ENCODE results near the gene CEND1. TPM values are rescaled to one million over a fixed set of nuclear protein-coding genes. Genes with fewer than 3 reads are reported as not detected.

The CEND1 gene
- total RNA-seq, 1 experiment from 2014 or later = 0.81 TPM

DNA sequence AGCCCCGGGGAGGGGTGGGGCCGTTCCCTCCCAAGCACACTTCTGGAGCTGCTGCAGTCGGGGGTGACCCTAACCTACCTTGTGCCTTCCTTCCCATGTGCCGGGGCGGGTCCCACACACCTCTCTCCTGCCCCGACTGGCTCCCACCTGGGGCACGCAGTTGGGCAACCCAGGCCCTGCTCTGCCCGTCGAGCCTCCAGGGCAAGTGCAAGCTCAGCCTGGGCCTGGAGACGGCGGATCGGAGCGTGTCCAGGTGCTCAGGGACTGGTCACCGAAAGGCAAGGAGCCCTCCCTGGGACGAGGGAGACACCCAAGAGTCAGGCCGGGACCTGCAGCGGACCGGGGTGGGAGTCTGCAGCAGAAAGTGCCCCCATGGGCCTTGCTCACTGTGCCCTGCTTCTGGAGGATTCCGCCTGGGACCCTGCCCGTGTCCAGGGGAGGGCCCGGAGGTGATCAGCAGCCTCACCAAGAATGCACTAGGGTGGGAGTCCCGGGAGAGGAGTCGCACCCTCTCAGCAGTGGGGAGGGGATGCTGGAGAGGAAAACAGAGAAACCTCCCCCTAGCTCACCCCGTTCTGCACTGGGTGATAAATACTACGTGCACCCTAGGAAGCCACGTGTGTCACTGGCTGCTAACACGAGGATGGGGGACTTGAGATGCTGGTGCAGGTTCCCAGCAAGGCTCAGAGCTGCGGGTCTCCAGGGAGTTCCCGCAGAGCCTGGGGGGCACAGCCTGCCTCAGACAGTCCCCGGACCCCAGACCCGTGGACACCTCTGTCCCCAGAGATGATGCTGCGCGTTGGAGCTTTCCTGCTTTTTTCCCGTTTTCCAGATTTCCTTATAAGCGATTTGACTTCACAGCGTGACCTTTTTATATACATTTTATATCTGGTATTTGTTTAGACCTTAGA is 7.4 kb downstream of the CEND1 start:
- Histone ChIP-seq H3K14ac (ENCODE audit: insufficient read depth, low read length) (no peak overlapping the region; the same call in 1 of the 2 replicates), H3K4me2 (ENCODE audit: insufficient read depth, insufficient read length, low read length) (no peak overlapping the region), H2BK15ac (ENCODE audit: low read depth, low read length) (no peak overlapping the region), H3T11ph (ENCODE audit: low read length) (no peak overlapping the region), H3K23me2 (ENCODE audit: insufficient read length, low read depth, low read length, poor library complexity, severe bottlenecking) (peaks cover 10% of the 10 kb centered on the region), H4K20me1 (ENCODE audit: control insufficient read depth, insufficient read depth, insufficient read length) (no peaks in the 10 kb centered on the region), H2AK5ac (ENCODE audit: insufficient read length, low read length) (no peak overlapping the region), H4K91ac (ENCODE audit: insufficient read length, low read depth, low read length) (no peak overlapping the region), H3K56ac (ENCODE audit: insufficient read length, low read depth, low read length) (no peak overlapping the region), H2BK5ac (ENCODE audit: insufficient read length, low read length) (no peak overlapping the region), H2BK120ac (ENCODE audit: low read depth, low read length, poor library complexity, severe bottlenecking) (no peak overlapping the region), H3K9ac (ENCODE audit: extremely low read depth, insufficient read length, low read length) (no peak overlapping the region), H2BK20ac (ENCODE audit: low read depth, low read length, poor library complexity, severe bottlenecking) (no peak overlapping the region), H3K27me3 (ENCODE audit: insufficient read depth, low read length) (no peaks in the 10 kb centered on the region), H3K23ac (ENCODE audit: insufficient read length, low read depth, low read length) (no peak overlapping the region), H2AFZ (ENCODE audit: low read length) (no peak overlapping the region), H4K8ac (replicated peaks; ENCODE audit: insufficient read length, low read depth, low read length) (no peak overlapping the region), H3K18ac (ENCODE audit: insufficient read length, low read depth, low read length) (no peak overlapping the region), H3K27ac (ENCODE audit: insufficient read length, low read depth, low read length) (no peak overlapping the region), H3K79me2 (ENCODE audit: insufficient read depth, low read length) (no peaks in the 10 kb centered on the region), H3K4me1 (ENCODE audit: insufficient read depth, low read length) (peaks cover 2% of the 10 kb centered on the region; the same call in 1 of the 2 replicates), H2BK12ac (ENCODE audit: insufficient read length, low read depth, low read length) (no peak overlapping the region), H3K79me1 (ENCODE audit: insufficient read depth, low read depth, low read length, poor library complexity, severe bottlenecking) (peaks cover 4% of the 10 kb centered on the region), H3K4ac (ENCODE audit: low read depth, low read length) (no peak overlapping the region), H4K5ac (ENCODE audit: insufficient read length, low read depth, low read length) (no peak overlapping the region), H3K9me3 (ENCODE audit: control insufficient read depth, low read depth, low read length) (no peaks in the 10 kb centered on the region)
- no peak overlapping the region for H3K27ac Mint-ChIP-seq
- H3K4me3 Mint-ChIP-seq = peak overlapping the region; percentile 32 to 73; a peak in 1 of 5 replicates
- no peak for DNase-seq
- peaks cover 10% of the 10 kb centered on the region for H3K27me3 Mint-ChIP-seq (ENCODE audit: low read depth)
- no peaks in the 10 kb centered on the region for H3K9me3 Mint-ChIP-seq
- H3K4me1 Mint-ChIP-seq = peaks cover 22 to 34% of the 10 kb centered on the region in 2 experiments
- H3K36me3 Mint-ChIP-seq (ENCODE audit: insufficient read depth in 1 of 3, low read depth in 3 of 3) = peaks cover 4 to 21% (median 17%) of the 10 kb centered on the region in 3 experiments; a peak in 6 of 7 replicates
- no CpG with 5 or more reads among the region's 36 CpGs for WGBS (ENCODE audit: extremely low coverage, insufficient read length, low lambda C conversion rate)
- TF ChIP-seq, protein P1, sequence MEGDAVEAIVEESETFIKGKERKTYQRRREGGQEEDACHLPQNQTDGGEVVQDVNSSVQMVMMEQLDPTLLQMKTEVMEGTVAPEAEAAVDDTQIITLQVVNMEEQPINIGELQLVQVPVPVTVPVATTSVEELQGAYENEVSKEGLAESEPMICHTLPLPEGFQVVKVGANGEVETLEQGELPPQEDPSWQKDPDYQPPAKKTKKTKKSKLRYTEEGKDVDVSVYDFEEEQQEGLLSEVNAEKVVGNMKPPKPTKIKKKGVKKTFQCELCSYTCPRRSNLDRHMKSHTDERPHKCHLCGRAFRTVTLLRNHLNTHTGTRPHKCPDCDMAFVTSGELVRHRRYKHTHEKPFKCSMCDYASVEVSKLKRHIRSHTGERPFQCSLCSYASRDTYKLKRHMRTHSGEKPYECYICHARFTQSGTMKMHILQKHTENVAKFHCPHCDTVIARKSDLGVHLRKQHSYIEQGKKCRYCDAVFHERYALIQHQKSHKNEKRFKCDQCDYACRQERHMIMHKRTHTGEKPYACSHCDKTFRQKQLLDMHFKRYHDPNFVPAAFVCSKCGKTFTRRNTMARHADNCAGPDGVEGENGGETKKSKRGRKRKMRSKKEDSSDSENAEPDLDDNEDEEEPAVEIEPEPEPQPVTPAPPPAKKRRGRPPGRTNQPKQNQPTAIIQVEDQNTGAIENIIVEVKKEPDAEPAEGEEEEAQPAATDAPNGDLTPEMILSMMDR (conservative IDR thresholded peaks at IDR 0.05) = no peak

Measured in H9 (cell line).